Measurements from ENCODE around the gene STIL. TPM values are rescaled to one million over a fixed set of nuclear protein-coding genes. Genes with fewer than 3 reads are reported as not detected.

The STIL gene
- total RNA-seq, 2 donors from 2014 or later: 39.3 to 48.0 TPM

DNA sequence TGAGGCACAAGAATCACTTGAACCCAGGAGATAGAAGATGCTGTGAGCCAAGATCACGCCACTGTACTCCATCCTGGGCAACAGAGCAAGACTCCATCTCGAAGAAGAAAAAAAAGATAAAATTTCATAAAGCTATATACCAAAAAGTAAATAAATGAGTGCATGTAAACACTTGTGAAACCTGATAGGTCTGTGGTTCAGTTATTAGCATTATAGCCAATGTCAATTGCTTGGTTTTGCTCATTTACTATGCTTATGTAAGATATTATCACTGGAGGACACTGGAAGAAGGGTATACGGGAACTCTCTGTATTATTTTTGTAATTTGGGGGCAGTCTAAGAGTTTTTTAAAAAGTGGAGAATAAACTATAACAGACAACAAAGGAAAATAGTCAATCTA lies 64.2 kb downstream of the STIL start:
- TF ChIP-seq, protein P1, sequence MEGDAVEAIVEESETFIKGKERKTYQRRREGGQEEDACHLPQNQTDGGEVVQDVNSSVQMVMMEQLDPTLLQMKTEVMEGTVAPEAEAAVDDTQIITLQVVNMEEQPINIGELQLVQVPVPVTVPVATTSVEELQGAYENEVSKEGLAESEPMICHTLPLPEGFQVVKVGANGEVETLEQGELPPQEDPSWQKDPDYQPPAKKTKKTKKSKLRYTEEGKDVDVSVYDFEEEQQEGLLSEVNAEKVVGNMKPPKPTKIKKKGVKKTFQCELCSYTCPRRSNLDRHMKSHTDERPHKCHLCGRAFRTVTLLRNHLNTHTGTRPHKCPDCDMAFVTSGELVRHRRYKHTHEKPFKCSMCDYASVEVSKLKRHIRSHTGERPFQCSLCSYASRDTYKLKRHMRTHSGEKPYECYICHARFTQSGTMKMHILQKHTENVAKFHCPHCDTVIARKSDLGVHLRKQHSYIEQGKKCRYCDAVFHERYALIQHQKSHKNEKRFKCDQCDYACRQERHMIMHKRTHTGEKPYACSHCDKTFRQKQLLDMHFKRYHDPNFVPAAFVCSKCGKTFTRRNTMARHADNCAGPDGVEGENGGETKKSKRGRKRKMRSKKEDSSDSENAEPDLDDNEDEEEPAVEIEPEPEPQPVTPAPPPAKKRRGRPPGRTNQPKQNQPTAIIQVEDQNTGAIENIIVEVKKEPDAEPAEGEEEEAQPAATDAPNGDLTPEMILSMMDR (conservative IDR thresholded peaks at IDR 0.05): no peak
- H3K4me1 Mint-ChIP-seq: peaks cover 4% of the 10 kb centered on the region
- no peak for DNase-seq
- WGBS, 2 experiments (ENCODE audit: insufficient coverage in 1 of 2, insufficient read length in 1 of 2): 87% methylated on average over 2 of the region's 3 CpGs; no CpG with 5 or more reads in 1 of the 2 experiments
- H3K4me3 ChIP-seq (ENCODE audit: low read length): no peak overlapping the region
- H3K36me3 Mint-ChIP-seq (ENCODE audit: low read depth): peaks cover 30% of the 10 kb centered on the region
- H3K9me3 Mint-ChIP-seq: no peaks in the 10 kb centered on the region
- peaks cover 15% of the 10 kb centered on the region for H3K27me3 Mint-ChIP-seq (ENCODE audit: insufficient read depth)
- no peaks in the 10 kb centered on the region for H3K4me1 ChIP-seq (ENCODE audit: control insufficient read depth, insufficient read depth, low read length)
- peaks cover 5% of the 10 kb centered on the region for H3K27me3 ChIP-seq (ENCODE audit: control insufficient read depth, insufficient read depth, low read length, poor library complexity, severe bottlenecking)
- H3K27ac ChIP-seq (ENCODE audit: low read depth, low read length): no peak overlapping the region
- H3K4me3 Mint-ChIP-seq: no peak overlapping the region
- no peak overlapping the region for H3K9ac ChIP-seq (ENCODE audit: extremely low read depth, low read length, poor library complexity, severe bottlenecking)
- no peaks in the 10 kb centered on the region for H3K9me3 ChIP-seq (ENCODE audit: control insufficient read depth, low read length)
- H3K27ac Mint-ChIP-seq: no peak overlapping the region
- H3K36me3 ChIP-seq (ENCODE audit: control insufficient read depth, insufficient read depth, low read length): peaks cover 41% of the 10 kb centered on the region

DNA sequence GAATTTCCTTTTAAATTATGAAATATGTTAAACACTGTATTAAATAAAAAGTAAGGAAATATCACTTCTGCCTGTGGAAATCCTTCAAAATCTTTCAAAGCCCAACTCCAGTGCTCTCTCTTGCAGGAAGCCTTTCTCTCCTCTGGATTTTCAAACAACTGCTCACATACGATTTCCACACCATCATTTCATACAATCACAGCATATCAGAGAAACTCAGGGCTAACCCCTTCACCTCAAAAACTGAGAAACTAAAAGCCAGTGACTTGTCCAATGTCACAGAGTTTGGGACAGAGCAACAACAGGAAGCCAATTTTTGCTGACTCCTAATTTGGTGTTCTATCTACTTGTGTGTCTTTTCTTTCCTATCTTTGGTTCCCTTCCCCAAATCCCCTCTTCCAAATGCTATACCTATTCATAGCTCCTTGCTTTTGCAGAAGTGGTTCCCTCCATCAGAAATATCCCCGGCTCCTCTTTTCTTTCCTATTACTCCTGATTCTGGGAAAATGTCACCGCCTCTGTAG lies 69.5 kb downstream of the STIL start:
- H3K27me3 ChIP-seq (ENCODE audit: control insufficient read depth, insufficient read depth, low read length, poor library complexity, severe bottlenecking): peaks cover 31% of the 10 kb centered on the region
- H3K9ac ChIP-seq (ENCODE audit: extremely low read depth, low read length, poor library complexity, severe bottlenecking): no peak overlapping the region
- H3K4me1 ChIP-seq (ENCODE audit: control insufficient read depth, insufficient read depth, low read length): no peaks in the 10 kb centered on the region
- TF ChIP-seq, protein P1 (conservative IDR thresholded peaks at IDR 0.05): no peak
- no peak overlapping the region for H3K4me3 ChIP-seq (ENCODE audit: low read length)
- WGBS, 2 experiments (ENCODE audit: insufficient coverage in 1 of 2, insufficient read length in 1 of 2): 85 to 89% methylated on average over 3 of the region's 3 CpGs
- H3K36me3 ChIP-seq (ENCODE audit: control insufficient read depth, insufficient read depth, low read length): no peaks in the 10 kb centered on the region
- Mint-ChIP-seq H3K36me3 (ENCODE audit: low read depth) (peaks cover 5% of the 10 kb centered on the region), H3K27ac (no peak overlapping the region), H3K4me1 (peaks cover 7% of the 10 kb centered on the region), H3K9me3 (no peaks in the 10 kb centered on the region), H3K27me3 (ENCODE audit: insufficient read depth) (peaks cover 53% of the 10 kb centered on the region), H3K4me3 (no peak overlapping the region)
- DNase-seq: no peak
- no peak overlapping the region for H3K27ac ChIP-seq (ENCODE audit: low read depth, low read length)
- no peaks in the 10 kb centered on the region for H3K9me3 ChIP-seq (ENCODE audit: control insufficient read depth, low read length)

DNA sequence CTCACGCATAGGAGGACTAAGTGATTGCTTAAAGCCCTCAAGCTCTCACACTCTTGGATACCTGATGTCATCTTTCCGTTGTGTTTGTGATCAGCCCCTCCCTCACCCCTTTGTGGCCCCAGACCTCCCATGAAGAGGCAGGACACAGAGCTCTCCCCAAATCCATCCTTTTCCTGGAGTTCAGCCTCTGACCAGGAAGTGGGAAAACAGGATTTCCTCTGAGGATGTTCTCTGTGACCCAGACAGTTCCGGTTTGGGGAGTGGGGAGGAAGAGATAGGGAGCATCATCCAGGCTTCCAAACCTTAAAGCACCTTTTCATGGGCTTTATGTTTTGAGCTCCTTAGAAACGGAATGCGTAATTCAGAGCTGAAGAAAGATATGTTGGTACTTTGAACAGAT lies 70.0 kb downstream of the STIL start:
- Mint-ChIP-seq H3K4me1 (peaks cover 7% of the 10 kb centered on the region), H3K27me3 (ENCODE audit: insufficient read depth) (peaks cover 58% of the 10 kb centered on the region), H3K36me3 (ENCODE audit: low read depth) (peaks cover 1% of the 10 kb centered on the region), H3K9me3 (no peaks in the 10 kb centered on the region), H3K27ac (no peak overlapping the region), H3K4me3 (no peak overlapping the region)
- Histone ChIP-seq H3K27me3 (ENCODE audit: control insufficient read depth, insufficient read depth, low read length, poor library complexity, severe bottlenecking) (peaks cover 35% of the 10 kb centered on the region), H3K4me3 (ENCODE audit: low read length) (no peak overlapping the region), H3K4me1 (ENCODE audit: control insufficient read depth, insufficient read depth, low read length) (no peaks in the 10 kb centered on the region), H3K27ac (ENCODE audit: low read depth, low read length) (no peak overlapping the region), H3K9ac (ENCODE audit: extremely low read depth, low read length, poor library complexity, severe bottlenecking) (no peak overlapping the region), H3K36me3 (ENCODE audit: control insufficient read depth, insufficient read depth, low read length) (no peaks in the 10 kb centered on the region), H3K9me3 (ENCODE audit: control insufficient read depth, low read length) (no peaks in the 10 kb centered on the region)
- TF ChIP-seq, protein P1 (conservative IDR thresholded peaks at IDR 0.05): no peak
- 43 to 72% methylated on average over 2 to 5 of the region's 5 CpGs for WGBS, 2 experiments (ENCODE audit: insufficient coverage in 1 of 2, insufficient read length in 1 of 2)
- no peak for DNase-seq

Measured in endodermal cell (in vitro differentiated cells).